Cardiac atrium fibroblast (primary cell): ENCODE measurements around the gene FST. TPM values are rescaled to one million over a fixed set of nuclear protein-coding genes. Genes with fewer than 3 reads are reported as not detected.

Experiments used
- total RNA-seq: library from RNA; depleted of rRNA; stranded (reverse); fragments of >200 nt; gene quantifications from 2 replicates; pipeline ENCODE4 v1.2.3, GENCODE V29; 2015

Gene FST
- 77.1 and 92.4 TPM in 2 replicates for total RNA-seq

DNA sequence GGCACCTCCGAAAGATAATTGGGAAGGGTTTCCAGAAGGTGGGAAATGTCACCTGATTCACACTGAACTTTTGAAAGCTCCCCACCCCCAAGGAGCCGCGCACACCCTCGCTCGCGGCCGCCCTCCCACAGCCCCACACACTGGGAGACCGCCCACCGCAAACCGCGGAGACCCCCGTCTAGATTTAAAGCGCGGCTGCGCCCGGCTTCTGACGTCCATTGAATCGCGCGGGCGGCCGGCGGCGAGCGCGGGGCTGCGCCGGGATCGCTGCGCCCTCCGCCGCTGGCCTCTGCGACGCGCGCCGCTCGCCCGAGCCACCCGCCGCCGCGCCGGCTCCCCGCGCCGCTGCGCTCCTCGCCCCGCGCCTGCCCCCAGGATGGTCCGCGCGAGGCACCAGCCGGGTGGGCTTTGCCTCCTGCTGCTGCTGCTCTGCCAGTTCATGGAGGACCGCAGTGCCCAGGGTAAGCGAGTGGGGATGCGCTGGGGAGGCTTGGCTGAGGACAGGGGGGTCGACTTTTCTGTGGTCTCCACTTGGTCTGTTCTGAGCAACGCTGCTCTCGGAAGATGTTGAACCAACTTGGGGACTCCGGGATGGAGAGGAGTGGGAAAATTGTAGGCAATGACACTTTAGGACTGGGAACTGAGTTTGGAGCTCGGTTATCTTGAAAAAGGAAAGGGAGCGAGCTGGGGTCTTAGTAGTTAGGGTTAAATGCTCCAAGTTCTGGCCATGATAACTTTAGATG, at the start of gene FST:
FST (plus strand) TSS at position 214 of the 743 bp plus-strand sequence; CDS start at position 377, 163 bp downstream.

Other genes starting within 250 kb of the FST start
- gene NDUFS4, start 80.0 kb downstream of the FST start, total RNA-seq = 108 and 113 TPM in 2 replicates